OCI-LY1 (cell line): ENCODE results near the gene OGFR.

Experiments used
- H2AFZ ChIP-seq: fragments of 200-600 bp; sonication (generic), shearing (Covaris generic); 2 replicates; pipeline ENCODE4 v1.6.0; 2014; ENCODE audit warnings: antibody characterized with exemption, mild to moderate bottlenecking, low read length
- H3F3A ChIP-seq: fragments of 200-600 bp; sonication (generic), shearing (Covaris generic); 2 replicates; pipeline ENCODE4 v1.6.0; 2014; ENCODE audit warnings: mild to moderate bottlenecking, antibody characterized with exemption, low read length, moderate library complexity; ENCODE audit not compliant: insufficient read depth
- H3K27ac ChIP-seq: fragments of 200-600 bp; sonication (generic); 2 replicates; pipeline ENCODE4 v1.5.1; 2014; ENCODE audit warnings: low read length, mixed run types, mild to moderate bottlenecking, low read depth; ENCODE audit not compliant: poor library complexity, severe bottlenecking
- H3K27me3 ChIP-seq: fragments of 200-600 bp; sonication (generic); 2 replicates; pipeline ENCODE4 v1.6.0; 2014; ENCODE audit warnings: antibody characterized with exemption, mild to moderate bottlenecking, low read length, moderate library complexity; ENCODE audit not compliant: insufficient read depth
- H3K36me3 ChIP-seq: fragments of 200-600 bp; sonication (generic); 2 replicates; pipeline ENCODE4 v1.6.1; 2014; ENCODE audit warnings: mild to moderate bottlenecking, antibody characterized with exemption, low read length, moderate library complexity, mixed read lengths; ENCODE audit not compliant: insufficient read depth
- H3K4me1 ChIP-seq: fragments of 200-600 bp; sonication (generic); 2 replicates; pipeline ENCODE4 v1.5.1; 2014; ENCODE audit warnings: mild to moderate bottlenecking, low read length, moderate library complexity; ENCODE audit not compliant: insufficient read depth, severe bottlenecking
- H3K4me2 ChIP-seq: fragments of 200-600 bp; sonication (generic), shearing (Covaris generic); 2 replicates; pipeline ENCODE4 v1.6.1; 2014; ENCODE audit warnings: low read length
- H3K4me3 ChIP-seq: fragments of 200-600 bp; sonication (generic); 2 replicates; pipeline ENCODE4 v1.5.1; 2014; ENCODE audit warnings: low read length, low read depth, mild to moderate bottlenecking, mixed read lengths; ENCODE audit not compliant: poor library complexity, severe bottlenecking
- H3K79me2 ChIP-seq: fragments of 200-600 bp; shearing (Covaris generic); 2 replicates; pipeline ENCODE4 v1.6.1; 2016; ENCODE audit warnings: mixed run types, low read length, mixed read lengths; ENCODE audit not compliant: insufficient read depth
- H3K9ac ChIP-seq: fragments of 200-600 bp; sonication (generic), shearing (Covaris generic); 2 replicates; pipeline ENCODE4 v1.6.1; 2014; ENCODE audit warnings: mild to moderate bottlenecking, low read length, mixed read lengths
- H3K9me2 ChIP-seq: fragments of 200-600 bp; sonication (generic), shearing (Covaris generic); 2 replicates; pipeline ENCODE4 v1.6.1; 2014; ENCODE audit warnings: low read depth, mild to moderate bottlenecking, low read length, mixed read lengths
- H3K9me3 ChIP-seq: fragments of 200-600 bp; shearing (Covaris generic); 2 replicates; pipeline ENCODE4 v1.6.1; 2014; ENCODE audit warnings: low read length, mixed read lengths
- H4K20me1 ChIP-seq: fragments of 200-600 bp; sonication (generic), shearing (Covaris generic); 2 replicates; pipeline ENCODE4 v1.6.0; 2016; ENCODE audit warnings: mild to moderate bottlenecking, low read length; ENCODE audit not compliant: insufficient read depth
- EZH2 ChIP-seq: fragments of 200-600 bp; sonication (generic), shearing (Covaris generic); IDR thresholded peaks from 2 replicates; pipeline ENCODE4 v1.8.0; 2017; ENCODE audit warnings: borderline replicate concordance, mixed run types, mild to moderate bottlenecking, antibody characterized with exemption, low read length, moderate library complexity, mixed read lengths
- TF ChIP-seq, protein P1 (sequence below): fragments of 200-600 bp; sonication (generic), shearing (Covaris generic); IDR thresholded peaks from 2 replicates; pipeline ENCODE4 v1.5.1; 2017; ENCODE audit warnings: mild to moderate bottlenecking, antibody characterized with exemption, low read length, moderate library complexity, mixed read lengths

Gene OGFR

DNA sequence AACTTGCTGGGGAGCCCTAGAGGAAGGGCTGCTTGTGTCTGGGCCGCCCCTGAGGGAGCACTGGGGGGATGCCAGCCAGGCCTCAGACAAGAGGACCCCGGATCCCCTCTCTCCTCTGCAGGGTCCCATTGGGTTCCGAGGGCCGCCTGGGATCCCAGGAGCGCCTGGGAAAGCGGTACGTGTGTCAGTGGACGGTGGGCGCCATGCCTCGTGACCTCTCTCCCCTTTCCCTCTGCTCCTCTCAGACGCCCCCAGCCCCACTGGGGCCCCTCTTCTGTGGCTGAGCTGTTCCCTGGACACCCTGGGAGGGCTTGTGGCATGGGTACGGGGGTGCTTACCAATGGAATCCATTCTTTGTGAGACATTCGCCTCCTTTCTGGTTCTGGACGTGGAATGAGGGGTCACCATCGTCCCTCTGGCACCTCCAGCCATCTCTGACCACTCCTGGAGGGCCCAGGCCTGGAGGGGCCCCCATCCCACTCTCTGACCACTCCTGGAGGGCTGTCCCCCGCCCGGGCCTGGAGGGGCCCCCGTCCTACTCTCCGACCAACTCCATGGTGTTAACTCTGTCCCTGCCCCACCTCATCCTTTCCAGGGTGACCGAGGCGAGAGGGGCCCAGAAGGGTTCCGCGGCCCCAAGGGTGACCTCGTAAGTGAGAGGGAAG, 22.1 kb downstream of the OGFR start:
- Histone ChIP-seq H3K27me3 (peaks cover 10% of the 10 kb centered on the region; the same call in 1 of the 2 replicates), H3K79me2 (no peaks in the 10 kb centered on the region), H3K4me1 (peaks cover 21% of the 10 kb centered on the region), H3K36me3 (no peaks in the 10 kb centered on the region), H3K9ac (no peak overlapping the region), H3K4me3 (no peak overlapping the region), H3K9me2 (no peaks in the 10 kb centered on the region), H3K4me2 (no peak overlapping the region), H3F3A (no peaks in the 10 kb centered on the region), H3K9me3 (no peaks in the 10 kb centered on the region), H4K20me1 (no peaks in the 10 kb centered on the region), H3K27ac (no peak overlapping the region), H2AFZ (no peak overlapping the region)
- TF ChIP-seq, protein P1, sequence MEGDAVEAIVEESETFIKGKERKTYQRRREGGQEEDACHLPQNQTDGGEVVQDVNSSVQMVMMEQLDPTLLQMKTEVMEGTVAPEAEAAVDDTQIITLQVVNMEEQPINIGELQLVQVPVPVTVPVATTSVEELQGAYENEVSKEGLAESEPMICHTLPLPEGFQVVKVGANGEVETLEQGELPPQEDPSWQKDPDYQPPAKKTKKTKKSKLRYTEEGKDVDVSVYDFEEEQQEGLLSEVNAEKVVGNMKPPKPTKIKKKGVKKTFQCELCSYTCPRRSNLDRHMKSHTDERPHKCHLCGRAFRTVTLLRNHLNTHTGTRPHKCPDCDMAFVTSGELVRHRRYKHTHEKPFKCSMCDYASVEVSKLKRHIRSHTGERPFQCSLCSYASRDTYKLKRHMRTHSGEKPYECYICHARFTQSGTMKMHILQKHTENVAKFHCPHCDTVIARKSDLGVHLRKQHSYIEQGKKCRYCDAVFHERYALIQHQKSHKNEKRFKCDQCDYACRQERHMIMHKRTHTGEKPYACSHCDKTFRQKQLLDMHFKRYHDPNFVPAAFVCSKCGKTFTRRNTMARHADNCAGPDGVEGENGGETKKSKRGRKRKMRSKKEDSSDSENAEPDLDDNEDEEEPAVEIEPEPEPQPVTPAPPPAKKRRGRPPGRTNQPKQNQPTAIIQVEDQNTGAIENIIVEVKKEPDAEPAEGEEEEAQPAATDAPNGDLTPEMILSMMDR, result no peak
- TF ChIP-seq EZH2, result no peak

DNA sequence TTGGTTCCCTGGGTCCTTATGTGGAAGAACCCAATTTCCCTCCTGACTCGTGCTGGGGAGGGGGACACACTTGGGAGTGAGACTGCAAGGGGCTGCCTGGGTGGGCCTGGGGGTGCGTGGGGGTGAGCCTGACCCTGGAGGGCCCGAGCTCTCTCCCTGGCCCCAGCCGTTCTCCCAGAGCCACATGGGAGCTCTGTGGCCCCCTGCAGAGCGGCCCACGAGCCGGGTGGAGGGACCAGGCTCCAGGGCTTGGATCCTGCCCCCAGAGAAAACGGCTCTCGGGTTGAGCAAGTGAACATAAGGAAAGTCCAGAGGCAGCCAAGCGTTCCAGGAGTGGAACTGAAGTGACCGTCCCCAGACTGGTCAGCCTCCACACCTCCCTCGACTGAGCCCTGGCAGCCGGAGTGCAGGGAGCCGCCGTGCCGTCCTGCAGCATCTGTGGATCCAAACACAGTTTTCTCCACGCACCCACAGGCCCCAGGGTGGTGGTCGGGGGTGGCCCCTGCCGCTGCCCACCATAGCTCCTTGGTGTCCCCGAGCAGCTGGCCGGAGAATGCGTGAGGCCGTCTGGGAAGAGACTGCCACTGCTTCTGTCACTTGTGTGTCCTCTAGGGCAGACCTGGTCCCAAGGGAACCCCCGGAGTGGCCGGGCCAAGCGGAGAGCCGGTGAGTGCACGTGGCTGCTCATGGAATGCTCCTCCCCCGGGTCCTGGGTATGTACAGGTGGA, 22.8 kb downstream of the OGFR start:
- Histone ChIP-seq H3K4me1 (peaks cover 28% of the 10 kb centered on the region), H3K36me3 (no peaks in the 10 kb centered on the region), H3K4me2 (no peak overlapping the region)

DNA sequence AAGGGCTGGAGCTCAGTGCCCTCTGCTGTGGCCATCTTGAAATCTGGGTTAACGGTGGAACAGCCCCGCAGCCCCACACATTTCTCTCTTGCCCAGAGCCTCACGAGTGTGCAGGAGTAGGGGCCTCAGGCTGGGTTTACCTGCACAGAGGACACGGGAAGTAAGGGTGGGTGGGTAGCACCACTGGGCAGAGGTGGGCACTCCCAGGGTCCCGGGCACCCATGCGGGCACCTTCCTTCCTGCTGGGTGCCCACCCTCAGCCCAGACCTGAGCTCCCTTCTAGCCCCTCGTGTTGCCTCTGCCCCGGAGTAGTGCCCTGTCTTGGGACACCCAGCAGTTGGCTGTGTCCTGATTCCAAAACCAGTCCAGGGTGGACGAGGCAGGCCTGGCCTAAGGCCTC, 23.4 kb downstream of the OGFR start:
- H3K36me3 ChIP-seq, result no peaks in the 10 kb centered on the region
- H3K9me2 ChIP-seq, result no peaks in the 10 kb centered on the region
- no peaks in the 10 kb centered on the region for H3K79me2 ChIP-seq
- no peak overlapping the region for H3K27ac ChIP-seq
- H3K4me1 ChIP-seq, result peaks cover 34% of the 10 kb centered on the region
- H3F3A ChIP-seq, result no peaks in the 10 kb centered on the region
- no peak overlapping the region for H3K9ac ChIP-seq
- H4K20me1 ChIP-seq, result no peaks in the 10 kb centered on the region
- H3K9me3 ChIP-seq, result no peaks in the 10 kb centered on the region
- H3K4me2 ChIP-seq, result no peak overlapping the region
- TF ChIP-seq, protein P1, result no peak
- TF ChIP-seq EZH2, result no peak
- no peak overlapping the region for H3K4me3 ChIP-seq
- no peak overlapping the region for H2AFZ ChIP-seq
- H3K27me3 ChIP-seq, result peaks cover 10% of the 10 kb centered on the region; the same call in 1 of the 2 replicates

More for the DNA sequence above, 22.8 kb downstream of the OGFR start:
- Histone ChIP-seq H3F3A (no peaks in the 10 kb centered on the region), H3K9ac (no peak overlapping the region), H4K20me1 (no peaks in the 10 kb centered on the region), H3K27ac (no peak overlapping the region), H2AFZ (no peak overlapping the region), H3K9me2 (no peaks in the 10 kb centered on the region), H3K9me3 (no peaks in the 10 kb centered on the region), H3K79me2 (no peaks in the 10 kb centered on the region), H3K27me3 (peaks cover 10% of the 10 kb centered on the region; the same call in 1 of the 2 replicates), H3K4me3 (no peak overlapping the region)
- TF ChIP-seq, protein P1, result no peak
- no peak for TF ChIP-seq EZH2
